ENCODE results near the gene PPP1R37.

Gene PPP1R37

DNA sequence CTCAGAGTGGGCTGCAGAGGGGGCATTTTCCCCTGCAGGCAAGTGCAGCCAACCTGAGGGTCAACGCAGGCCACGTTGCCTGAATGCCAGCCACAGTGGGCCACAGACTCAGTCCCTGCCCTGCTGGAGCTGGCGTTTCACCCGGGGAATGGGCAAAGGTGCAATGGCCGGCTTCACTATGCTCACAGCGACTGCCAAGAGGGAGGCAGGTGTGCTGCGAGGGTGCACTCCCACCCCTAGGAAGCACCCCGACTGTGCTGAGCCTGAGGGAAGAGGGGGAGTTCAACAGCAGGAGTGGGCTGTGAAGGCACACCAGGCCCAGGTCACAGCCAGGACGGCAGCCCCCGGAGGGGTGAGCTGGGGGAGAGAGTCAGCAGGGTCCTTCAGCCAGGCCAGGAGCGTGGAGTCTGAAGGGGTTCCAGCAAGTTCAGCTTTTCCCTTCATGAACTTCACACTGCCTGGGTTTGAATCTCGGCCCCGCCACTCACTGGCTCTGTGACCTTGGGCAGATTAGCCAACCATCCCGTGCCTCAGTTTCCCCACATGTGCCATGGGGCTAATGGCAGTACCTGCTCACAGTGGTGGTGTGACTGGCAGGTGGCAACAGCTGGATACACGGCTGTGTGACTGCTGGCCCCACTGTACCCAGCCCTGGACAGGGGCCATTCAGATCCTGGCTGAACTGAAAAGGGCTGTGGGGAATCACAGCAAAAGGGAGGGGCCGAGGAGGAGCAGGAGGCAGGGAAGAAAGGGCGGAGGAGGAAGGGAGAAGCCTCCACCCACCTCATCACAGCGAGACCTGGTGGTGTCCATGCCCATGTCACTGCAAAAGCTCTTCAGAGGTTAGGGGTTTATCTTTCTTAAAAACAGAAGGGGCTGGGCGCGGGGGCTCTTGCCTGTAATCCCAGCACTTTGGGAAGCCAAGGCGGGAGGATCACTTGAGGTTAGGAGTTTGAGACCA lies 77.4 kb downstream of the PPP1R37 start:
- DNase-seq (ENCODE audit: low spot score), result no peak

DNA sequence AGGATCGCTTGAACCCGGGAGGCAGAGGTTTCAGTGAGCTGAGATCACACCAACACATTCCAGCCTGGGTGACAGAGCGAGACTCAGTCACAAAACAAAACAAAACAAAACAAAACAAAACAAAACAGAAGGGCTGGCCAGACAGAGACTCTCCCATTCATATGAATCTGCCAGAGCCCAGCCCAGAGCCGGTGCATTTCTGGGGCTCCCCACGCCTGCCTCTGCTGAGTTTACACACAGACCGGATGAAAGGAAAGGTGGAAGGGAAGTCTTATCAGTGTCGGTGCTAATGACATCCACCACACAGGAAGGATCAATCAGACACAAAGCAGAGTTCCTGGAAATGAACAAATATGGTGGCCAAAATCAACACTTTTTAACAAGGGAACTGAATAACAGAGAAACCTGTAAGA lies 78.2 kb downstream of the PPP1R37 start:
- no peak for DNase-seq (ENCODE audit: low spot score)

DNA sequence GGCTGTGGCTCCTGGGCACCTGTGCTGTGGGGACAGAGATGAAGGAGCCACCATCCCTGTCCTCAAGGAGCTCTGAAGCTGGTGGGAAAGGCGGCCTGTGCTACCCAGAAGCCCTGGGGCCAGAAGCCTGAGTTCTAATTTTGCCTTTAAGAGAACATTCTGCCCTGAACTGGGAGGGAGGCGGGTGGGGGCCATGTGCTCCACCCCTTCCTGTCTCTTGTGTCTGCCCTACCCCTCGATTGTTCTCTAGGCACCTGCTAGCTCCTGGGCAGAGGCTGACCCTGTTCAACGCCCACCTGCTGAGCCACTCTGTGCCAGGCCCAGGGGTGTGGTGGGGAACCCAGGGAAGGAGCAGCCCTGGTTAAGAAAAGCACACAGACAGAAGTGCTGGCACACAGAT lies 79.2 kb downstream of the PPP1R37 start:
- DNase-seq (ENCODE audit: low spot score), result no peak

DNA sequence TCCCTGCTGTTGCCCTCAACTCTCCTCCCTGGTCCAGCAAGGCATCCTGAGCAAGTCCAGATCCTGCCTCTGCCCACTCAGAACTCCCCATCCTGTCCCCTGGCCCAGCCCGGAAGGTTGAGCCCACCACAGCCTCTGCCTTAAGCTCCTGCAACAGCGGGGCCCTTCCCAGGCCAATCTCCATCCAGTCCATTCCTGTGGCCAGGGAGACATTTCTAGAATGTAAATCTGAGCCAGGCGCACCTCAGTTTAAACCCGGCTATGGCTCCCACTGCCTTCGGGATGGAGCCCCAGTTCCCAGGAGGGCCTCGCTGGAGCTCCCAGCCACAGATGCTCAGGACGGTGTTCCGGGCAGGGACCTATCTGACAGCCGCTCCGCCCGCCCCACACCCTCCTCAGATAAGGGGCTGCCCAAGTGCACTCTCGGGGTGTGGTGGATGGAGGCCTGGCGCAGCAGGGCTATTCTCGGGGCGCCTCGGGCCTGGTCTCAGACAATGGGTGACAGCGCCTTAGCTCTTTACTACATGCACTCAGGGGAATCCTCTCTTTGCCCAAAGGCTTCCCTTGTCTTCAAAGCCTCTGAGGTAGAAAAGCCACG lies 79.7 kb downstream of the PPP1R37 start:
- no peak for DNase-seq (ENCODE audit: low spot score)

DNA sequence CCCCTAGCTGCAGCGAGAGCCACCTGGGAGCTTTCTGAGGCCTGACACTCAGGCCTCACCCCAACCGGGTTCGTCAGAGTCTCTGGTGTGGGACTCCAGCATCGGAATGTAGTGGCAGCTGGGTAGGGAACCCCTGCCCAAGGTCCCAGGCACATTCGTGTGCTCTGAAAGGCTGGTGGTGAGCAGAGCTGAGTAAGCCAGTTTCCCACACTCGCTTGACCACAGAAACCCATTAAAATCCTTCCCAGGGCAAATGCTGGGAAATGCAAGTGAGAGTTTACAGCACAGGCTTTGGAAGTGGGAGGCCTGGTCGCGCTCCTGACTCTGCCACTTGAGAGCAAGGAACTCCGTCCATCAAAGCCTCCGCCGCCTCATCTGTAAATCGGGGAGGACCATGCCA lies 80.8 kb downstream of the PPP1R37 start:
- DNase-seq (ENCODE audit: low spot score), result no peak

DNA sequence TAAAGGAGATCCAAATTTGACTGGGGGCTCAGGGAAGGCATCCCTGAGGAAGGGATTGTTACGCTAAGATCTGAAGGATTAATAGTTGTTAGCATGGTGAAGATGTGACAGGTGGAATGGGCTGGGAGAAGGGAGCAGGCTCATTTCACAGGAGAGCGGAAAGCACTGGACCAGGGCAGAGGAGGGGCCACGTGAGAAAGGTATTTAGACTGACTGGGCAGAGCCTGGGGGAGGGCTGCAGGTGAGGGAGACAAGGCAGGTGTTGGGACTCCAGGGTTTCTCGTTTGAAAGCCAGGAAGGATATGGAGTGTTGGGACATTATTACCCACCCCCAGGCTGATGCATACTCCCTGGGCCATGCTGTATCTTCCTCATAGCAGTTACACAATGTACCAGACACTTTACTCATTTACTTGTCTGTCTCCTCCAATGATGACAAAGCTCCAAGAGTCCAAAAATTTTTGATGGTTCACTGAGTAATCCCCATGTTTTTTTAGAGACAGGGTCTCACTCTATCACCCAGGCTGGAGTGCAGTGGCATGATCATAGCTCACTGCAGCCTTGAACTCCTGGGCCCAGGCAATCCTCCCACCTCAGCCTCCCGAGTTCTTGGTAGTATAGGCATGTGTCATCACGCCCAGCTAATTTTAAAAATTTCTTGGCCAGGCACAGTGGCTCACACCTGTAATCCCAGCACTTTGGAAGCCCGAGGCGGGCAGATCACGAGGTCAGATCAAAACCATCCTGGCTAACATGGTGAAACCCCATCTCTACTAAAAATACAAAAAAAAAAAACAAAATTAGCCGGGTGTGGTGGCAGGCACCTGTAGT lies 82.8 kb downstream of the PPP1R37 start:
- DNase-seq (ENCODE audit: low spot score), result no peak

DNA sequence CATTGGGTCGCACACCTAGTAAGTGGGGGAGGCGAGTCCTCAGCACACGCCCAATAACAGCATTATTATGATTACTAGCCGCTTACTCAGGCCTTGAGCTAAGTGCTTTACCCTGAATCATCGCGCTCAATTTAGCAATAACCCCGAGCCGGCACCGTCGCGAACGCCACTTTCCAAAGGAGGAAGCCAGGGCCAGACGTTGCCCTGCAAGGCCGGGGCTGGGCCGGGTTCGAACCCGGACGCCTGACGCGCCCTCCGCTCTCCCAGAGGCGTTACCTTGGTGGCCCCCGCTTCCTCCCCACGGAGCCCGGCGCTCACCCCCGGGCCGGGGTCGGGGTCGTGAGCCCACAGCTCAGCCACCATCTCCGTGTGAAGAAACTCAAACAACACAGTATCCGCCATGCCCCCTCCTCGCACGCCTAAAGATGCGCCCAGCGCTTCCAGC lies 84.9 kb downstream of the PPP1R37 start, which contains the start of gene TRAPPC6A:
Gene TRAPPC6A (minus strand): TSS at position 421 of the 445 bp plus-strand sequence. CDS start 19 bp downstream, at position 402.
- DNase-seq (ENCODE audit: low spot score), result peak; percentile 30

DNA sequence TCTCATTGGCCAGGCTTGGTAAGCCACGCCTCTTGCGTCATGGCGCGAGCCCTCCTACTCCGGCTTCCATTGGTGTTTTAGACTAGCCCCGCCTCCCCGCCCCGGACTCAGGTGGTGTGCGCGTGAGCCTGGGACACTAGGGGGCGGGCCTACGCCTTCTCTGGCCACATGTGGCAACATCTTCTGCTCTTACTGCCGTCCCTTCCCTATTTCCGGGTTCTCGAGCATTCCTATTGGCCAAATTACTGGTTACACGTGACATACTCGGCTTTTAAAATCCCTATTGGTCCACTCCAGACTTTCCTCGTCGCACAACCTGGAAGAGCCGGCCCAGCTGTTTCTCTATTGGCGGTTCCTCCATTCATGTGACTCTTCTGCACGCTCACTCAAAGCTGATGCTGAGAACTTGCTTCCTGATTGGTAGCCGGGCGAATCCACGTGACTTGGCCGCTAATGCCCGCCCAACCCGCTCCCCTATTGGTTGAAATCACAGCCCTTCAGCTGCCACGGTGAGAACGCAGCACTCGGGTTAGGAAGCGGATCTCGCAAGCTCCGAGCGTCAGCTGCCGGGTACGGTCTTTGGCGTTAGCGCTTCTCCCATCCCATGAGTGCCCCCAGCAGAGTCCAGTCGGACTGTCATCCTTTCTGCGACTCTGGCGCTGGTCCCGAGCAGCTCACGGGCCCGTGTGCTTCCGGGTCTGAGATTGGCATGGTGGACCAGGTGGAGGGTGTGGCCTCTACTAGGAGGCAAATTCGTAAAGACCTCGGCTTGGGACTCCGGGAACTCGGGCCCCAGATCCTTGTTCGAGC lies 85.5 kb downstream of the PPP1R37 start, which contains the start of gene BLOC1S3:
Gene BLOC1S3 (plus strand): TSS at position 523 of the 810 bp plus-strand sequence. CDS start 513 bp downstream, outside the sequence.
- peak; percentile 100 for DNase-seq (ENCODE audit: low spot score)

DNA sequence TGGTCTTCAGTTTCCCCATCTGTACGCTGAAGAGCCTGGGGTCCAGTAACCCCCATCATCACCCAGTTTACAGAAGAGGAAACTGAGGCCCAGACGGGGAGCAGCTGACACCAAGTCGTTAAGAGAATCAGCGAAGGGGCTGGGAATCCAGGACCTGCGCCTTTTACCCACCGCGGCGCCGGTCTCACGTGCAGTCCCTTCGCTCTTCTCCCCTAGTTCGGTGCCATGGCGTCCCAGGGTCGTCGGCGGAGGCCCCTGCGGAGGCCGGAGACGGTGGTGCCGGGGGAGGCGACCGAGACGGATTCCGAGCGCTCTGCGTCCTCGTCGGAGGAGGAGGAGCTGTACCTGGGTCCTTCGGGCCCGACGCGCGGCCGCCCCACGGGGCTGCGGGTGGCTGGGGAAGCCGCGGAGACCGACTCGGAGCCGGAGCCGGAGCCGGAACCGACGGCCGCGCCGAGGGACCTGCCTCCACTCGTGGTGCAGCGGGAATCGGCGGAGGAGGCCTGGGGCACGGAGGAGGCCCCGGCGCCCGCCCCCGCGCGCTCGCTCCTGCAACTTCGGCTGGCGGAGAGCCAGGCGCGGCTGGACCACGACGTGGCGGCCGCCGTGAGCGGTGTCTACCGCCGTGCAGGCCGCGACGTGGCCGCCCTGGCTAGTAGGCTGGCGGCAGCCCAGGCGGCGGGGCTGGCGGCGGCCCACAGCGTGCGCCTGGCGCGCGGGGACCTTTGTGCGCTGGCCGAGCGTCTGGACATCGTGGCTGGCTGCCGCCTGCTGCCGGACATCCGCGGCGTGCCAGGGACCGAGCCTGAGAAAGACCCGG lies 86.3 kb downstream of the PPP1R37 start:
- DNase-seq (ENCODE audit: low spot score), result no peak

DNA sequence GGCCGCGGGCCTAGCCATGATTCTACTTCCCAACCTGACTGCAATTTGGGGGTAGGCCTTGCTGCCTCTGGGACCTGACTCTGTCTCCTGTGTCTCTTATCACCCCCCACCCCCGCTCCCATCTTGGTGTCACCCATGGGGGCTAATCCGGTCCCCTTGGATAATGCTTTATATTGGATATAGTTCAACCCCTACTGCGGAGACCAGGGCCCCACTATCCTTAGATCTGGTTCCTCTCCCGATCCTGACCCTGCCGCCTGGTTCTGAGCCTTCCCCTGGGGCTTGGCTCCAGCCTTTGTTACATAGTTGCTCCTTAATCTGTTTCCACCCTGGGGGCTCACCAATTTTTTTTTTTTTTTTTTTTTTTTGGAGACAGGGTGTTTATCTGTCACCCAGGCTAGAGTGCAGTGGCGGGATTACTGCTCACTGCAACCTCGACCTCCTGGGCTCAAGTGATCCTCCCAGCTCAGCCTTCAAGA lies 87.0 kb downstream of the PPP1R37 start:
- DNase-seq (ENCODE audit: low spot score), result no peak

DNA sequence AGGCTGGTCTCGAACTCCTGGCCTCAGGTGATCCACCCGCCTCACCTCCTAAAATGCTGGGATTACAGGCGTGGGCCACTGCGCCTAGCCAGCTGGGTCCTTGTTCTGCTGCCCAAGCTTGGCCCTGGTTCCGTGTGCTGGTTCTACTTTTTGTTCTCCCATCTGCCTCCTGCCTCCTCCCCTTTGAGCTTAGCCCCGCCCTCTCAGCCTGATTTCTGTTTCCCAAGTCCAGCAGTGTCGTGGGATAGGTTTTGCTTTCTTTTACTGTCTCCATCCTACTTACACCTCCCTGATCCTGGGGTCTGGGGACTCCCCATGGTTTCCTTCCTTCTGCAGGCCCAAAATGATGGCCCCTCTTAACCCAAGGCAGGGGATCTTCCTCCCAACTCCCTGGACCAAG lies 88.0 kb downstream of the PPP1R37 start:
- no peak for DNase-seq (ENCODE audit: low spot score)

DNA sequence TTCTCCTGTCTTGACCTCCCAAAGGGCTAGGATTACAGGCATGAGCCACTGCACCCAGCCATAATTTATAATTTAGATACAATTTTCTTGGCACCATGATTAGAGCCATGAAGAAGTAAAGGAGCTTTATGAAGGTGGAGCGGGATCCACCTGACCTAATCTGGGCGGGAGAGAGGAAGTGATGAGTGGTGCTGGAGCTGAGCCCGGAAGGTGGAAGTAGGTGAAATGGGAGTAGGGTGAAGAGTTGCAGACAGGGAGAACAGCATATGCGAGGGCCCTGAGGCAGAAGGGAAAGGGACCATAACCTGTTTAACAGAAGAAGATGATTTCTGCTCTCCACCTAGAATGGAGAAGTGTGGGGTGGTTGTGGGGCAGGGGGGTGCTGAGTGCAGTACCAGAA lies 89.8 kb downstream of the PPP1R37 start:
- DNase-seq (ENCODE audit: low spot score), result no peak

DNA sequence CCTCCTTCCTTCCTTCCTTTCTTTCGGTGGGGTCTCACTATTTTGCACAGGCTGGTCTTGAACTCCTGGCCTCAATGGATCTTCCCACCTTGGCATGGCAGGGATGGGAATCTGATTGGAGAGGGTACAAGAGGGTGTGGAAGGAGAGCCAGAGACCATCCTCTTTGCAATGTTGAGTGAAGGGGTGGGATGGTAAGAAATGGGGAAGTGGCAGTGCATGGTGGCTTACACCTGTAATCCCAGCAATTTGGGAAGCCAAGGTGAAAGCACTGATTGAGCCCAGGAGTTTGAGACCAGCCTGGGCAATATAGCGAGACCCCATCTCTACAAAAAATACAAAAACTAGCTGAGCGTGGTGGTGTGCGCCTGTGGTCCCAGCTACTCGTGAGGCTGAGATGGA lies 91.1 kb downstream of the PPP1R37 start:
- no peak for DNase-seq (ENCODE audit: low spot score)

DNA sequence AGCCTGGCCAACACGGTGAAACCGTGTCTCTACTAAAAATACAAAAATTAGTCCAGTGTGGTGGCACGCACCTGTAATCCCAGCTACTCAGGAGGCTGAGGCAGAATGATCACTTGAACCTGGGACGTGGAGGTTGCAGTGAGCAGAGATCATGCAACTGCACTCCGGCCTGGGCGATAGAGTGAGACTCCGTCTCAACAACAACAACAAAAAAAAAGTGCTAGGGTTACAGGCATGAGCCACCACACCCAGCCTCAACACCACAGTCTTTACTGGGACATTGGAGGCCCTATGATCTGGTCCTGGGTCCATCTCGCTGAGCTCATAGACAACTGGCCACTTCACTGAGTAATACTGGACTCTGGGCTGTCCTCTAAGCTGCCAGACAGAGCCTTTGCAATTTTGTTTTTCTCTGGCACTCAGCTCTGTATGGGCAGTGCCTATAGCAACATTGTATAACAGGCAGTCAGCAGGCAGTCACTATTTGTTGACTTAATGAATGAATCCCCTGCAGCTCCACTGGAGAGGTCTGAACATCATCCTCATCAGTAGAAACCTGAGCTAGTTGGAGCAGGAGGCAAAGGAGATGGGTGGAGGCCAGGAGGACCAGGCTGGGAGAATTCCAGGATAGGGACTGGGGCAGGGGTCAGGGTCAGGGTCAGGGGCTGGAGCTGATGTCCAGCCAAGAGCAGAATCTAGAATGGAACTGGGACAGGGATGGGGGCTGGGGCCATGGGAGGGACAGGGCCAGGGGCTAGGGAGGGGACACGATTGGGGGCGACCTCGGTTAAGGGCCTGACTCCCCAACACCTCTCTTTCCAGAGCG lies 93.7 kb downstream of the PPP1R37 start:
- no peak for DNase-seq (ENCODE audit: low spot score)

DNA sequence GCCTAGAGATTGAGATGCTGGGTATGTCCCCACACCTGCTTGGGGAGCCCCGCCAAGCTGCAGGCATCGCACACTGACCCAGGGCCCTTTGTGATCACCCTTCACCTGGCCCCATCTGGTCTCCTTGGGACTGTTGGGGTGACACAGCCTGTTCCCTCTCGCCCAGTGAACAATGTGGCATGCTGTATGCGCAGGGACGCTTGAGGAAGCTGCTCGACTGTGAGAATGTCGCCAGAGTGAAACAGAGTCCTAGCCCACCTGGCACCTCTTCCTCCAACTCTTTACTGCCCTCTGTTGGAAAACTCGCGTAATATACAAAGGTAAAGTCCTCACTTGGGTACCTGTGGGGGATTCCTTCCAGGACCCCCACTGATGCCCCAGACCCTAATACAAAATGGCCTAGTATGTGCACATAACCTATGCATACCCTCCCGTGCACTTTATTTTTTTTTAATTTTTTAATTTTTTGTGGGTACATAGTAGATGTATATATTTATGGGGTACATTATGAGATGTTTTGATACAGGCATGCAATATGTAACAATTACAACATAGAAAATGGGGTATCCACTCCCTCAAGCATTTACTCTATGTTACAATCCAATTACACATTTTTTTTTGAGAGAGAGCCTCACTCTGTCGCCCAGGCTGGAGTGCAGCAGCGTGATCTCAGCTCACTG lies 94.6 kb downstream of the PPP1R37 start:
- DNase-seq (ENCODE audit: low spot score), result peak; percentile 66

DNA sequence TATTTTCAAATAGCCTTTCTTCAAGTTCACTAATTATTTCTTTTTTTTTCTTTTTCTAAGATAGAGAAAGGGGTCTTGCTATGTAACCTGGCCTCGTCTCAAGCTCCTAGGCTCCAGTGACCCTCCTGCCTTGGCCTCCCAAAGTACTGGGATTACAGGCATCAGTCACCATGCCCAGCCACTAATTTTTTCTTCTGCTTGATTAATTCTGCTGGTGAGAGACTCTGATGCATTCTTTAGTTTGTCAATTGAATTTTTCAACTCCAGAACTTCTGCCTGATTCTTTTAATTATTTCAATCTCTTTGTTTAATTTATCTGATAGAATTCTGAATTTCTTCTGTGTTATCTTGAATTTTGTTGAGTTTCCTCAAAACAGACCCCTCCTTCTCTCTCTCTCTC lies 97.0 kb downstream of the PPP1R37 start:
- no peak for DNase-seq (ENCODE audit: low spot score)

DNA sequence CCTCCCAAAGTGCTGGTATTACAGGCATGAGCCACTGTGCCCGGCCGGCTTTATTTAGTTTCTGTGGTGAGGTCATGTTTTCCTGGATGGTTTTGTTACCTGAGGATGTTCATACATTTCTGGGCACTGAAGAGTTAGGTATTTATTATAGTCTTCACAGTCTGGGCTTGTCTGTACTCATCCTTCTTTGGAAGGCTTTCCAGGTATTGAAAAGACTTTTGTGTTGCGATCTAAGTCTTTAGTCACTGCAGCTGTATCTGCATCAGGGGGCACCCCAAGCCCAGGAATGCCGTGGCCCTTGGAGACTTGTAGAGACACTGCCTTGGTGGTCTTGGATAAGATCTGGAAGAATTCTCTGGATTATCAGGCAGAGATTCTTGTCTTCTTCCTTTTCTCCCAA lies 98.4 kb downstream of the PPP1R37 start:
- DNase-seq (ENCODE audit: low spot score), result no peak

DNA sequence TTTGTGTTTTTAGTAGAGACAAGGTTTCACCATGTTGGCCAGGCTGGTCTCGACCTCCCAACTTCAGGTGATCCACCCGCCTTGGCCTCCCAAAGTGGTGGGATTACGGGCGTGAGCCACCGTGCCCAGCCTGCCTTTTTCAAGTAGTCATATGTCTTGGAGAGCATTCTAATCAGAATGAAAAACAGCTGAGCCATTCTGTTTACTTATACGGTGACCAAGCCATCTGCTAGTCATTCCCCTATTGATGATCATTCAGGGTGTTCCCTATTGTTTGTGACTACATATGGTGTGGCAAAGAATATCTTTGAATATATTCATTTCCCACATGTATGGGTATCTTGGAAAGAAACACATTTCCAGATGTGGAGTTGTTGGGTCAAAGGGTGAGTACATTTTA lies 102.8 kb downstream of the PPP1R37 start:
- DNase-seq (ENCODE audit: low spot score), result no peak

Measured in cerebellar cortex (tissue), 1 donor.